Body of pancreas (tissue), 4 donors: ENCODE measurements around the gene ABCG1.

Experiments
- POLR2A ChIP-seq, 3 donors: fragments of 450-650 bp; IDR thresholded peaks; one replicate each; pipeline ENCODE4 v1.6.1; 2016; ENCODE audit warnings: antibody characterized with exemption in 3 of 3, mild to moderate bottlenecking in 2 of 3
- TF ChIP-seq, protein P1 (sequence below), 7 experiments: fragments of 450-650 bp in 4 of 7; fragments of 200-600 bp in 3 of 7; sonication (generic) in 3 of 7; IDR thresholded peaks; one replicate each; pipeline ENCODE4 v1.5.1; 2016 to 2019; ENCODE audit warnings: antibody characterized with exemption in 7 of 7

DNA sequence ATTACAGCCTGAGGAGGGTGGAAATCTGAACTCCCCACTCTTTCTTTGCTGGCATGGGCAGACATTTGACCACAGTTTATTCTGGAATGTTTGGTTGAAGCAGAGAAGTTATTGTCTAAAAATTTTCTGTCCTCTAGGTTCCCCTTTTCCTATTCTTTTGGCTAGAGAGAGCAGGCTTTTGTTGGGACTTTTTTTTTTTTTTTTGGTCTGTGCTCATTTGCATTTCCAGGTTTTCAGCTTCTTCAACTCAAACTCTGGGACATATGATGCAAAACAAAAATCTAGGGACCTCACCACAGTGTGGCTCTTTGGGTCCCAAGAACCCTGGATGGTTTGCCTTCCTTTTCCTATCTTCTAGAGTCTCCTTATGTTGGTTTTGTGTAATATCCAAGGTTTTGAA is 10.9 kb upstream of the ABCG1 start:
- TF ChIP-seq, protein P1, sequence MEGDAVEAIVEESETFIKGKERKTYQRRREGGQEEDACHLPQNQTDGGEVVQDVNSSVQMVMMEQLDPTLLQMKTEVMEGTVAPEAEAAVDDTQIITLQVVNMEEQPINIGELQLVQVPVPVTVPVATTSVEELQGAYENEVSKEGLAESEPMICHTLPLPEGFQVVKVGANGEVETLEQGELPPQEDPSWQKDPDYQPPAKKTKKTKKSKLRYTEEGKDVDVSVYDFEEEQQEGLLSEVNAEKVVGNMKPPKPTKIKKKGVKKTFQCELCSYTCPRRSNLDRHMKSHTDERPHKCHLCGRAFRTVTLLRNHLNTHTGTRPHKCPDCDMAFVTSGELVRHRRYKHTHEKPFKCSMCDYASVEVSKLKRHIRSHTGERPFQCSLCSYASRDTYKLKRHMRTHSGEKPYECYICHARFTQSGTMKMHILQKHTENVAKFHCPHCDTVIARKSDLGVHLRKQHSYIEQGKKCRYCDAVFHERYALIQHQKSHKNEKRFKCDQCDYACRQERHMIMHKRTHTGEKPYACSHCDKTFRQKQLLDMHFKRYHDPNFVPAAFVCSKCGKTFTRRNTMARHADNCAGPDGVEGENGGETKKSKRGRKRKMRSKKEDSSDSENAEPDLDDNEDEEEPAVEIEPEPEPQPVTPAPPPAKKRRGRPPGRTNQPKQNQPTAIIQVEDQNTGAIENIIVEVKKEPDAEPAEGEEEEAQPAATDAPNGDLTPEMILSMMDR (IDR thresholded peaks at IDR 0.05), result no peak
- TF ChIP-seq POLR2A (IDR thresholded peaks at IDR 0.05), result no peak
